ENCODE results near the gene ZCCHC3.
A peak's percentile ranks its signal among the peaks of the same experiment; 100 is the strongest.

Gene ZCCHC3

GRCh38 chr20:347317-347639, 49.9 kb downstream of the ZCCHC3 start:
- FAIRE-seq: no peak

GRCh38 chr20:347640-348484, 50.5 kb downstream of the ZCCHC3 start:
- peak; percentile 96 for FAIRE-seq

GRCh38 chr20:348972-349841, 51.8 kb downstream of the ZCCHC3 start:
- no peak for FAIRE-seq
